Testis (tissue), 2 donors: ENCODE data around the gene RASSF7.

ENCODE experiments used
- POLR2A ChIP-seq: fragments of 450-650 bp; IDR thresholded peaks from one replicate; pipeline ENCODE4 v1.6.1; 2017; ENCODE audit warnings: antibody characterized with exemption, mild to moderate bottlenecking, moderate library complexity
- TF ChIP-seq, protein P1 (sequence below), 3 experiments: fragments of 450-650 bp in 2 of 3; fragments of 200-600 bp in 1 of 3; sonication (generic) in 1 of 3; IDR thresholded peaks; one replicate each; pipeline ENCODE4 v1.5.1; 2016 to 2019; ENCODE audit warnings: antibody characterized with exemption in 3 of 3, mild to moderate bottlenecking in 2 of 3, moderate library complexity in 1 of 3

DNA sequence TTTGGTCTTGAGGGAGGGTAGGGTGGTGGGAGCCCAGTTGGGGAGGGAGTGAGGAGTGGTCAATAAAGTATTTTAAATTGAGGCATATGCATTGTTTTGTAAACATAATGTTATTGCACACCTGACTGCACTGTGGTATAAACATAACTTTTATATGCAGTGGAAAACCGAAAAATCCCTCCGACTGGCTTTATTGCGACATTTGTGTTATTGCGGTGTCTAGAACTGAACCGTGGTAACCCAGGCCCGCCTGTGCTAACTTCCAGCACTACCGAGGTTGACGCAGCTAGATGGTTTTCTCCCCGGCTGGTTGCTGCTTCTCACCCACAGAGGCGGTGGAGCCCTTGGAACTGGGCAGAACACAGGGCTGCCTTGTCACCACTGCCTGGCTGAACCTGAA is 46.2 kb upstream of the RASSF7 start:
- TF ChIP-seq, protein P1, sequence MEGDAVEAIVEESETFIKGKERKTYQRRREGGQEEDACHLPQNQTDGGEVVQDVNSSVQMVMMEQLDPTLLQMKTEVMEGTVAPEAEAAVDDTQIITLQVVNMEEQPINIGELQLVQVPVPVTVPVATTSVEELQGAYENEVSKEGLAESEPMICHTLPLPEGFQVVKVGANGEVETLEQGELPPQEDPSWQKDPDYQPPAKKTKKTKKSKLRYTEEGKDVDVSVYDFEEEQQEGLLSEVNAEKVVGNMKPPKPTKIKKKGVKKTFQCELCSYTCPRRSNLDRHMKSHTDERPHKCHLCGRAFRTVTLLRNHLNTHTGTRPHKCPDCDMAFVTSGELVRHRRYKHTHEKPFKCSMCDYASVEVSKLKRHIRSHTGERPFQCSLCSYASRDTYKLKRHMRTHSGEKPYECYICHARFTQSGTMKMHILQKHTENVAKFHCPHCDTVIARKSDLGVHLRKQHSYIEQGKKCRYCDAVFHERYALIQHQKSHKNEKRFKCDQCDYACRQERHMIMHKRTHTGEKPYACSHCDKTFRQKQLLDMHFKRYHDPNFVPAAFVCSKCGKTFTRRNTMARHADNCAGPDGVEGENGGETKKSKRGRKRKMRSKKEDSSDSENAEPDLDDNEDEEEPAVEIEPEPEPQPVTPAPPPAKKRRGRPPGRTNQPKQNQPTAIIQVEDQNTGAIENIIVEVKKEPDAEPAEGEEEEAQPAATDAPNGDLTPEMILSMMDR (IDR thresholded peaks at IDR 0.05): no peak
- no peak for TF ChIP-seq POLR2A
